Progenitor cell of endocrine pancreas (in vitro differentiated cells): Measurements from ENCODE around the gene EEFSEC. TPM values are rescaled to one million over a fixed set of nuclear protein-coding genes. Genes with fewer than 3 reads are reported as not detected.

Source experiments
- DNase-seq: peaks from one replicate; pipeline ENCODE4 v3.0.0; 2021; ENCODE audit warnings: low spot score; ENCODE audit not compliant: unreplicated experiment
- H3K27ac Mint-ChIP-seq: 2 replicates; pipeline ENCODE4 v1.8.0; 2021; ENCODE audit warnings: mild to moderate bottlenecking, moderate library complexity, mixed read lengths
- H3K27me3 Mint-ChIP-seq: 2 replicates; pipeline ENCODE4 v1.8.0; 2021; ENCODE audit warnings: mixed read lengths
- H3K36me3 Mint-ChIP-seq: 2 replicates; pipeline ENCODE4 v1.8.0; 2022; ENCODE audit warnings: mixed read lengths; ENCODE audit not compliant: insufficient read depth
- H3K4me1 Mint-ChIP-seq: 2 replicates; pipeline ENCODE4 v1.8.0; 2021; ENCODE audit warnings: low read depth, mixed read lengths
- H3K4me3 Mint-ChIP-seq: 2 replicates; pipeline ENCODE4 v1.8.0; 2021; ENCODE audit warnings: low read depth, mild to moderate bottlenecking, moderate library complexity, mixed read lengths
- H3K9me3 Mint-ChIP-seq: 2 replicates; pipeline ENCODE4 v1.8.0; 2021; ENCODE audit warnings: low read depth, mixed read lengths
- CTCF ChIP-seq: fragments of 200-600 bp; sonication (generic); IDR thresholded peaks from one replicate; pipeline ENCODE4 v1.5.0; 2021; ENCODE audit warnings: antibody characterized with exemption, mild to moderate bottlenecking; ENCODE audit not compliant: unreplicated experiment
- total RNA-seq: library from RNA; stranded (reverse); gene quantifications from 2 replicates; pipeline ENCODE4 v1.2.1, GENCODE V29; 2021

Gene EEFSEC
- total RNA-seq, 1 donor from 2014 or later, result 11.8 TPM

- Mint-ChIP-seq H3K4me3 (no peak overlapping the region), H3K9me3 (no peaks in the 10 kb centered on the region), H3K27ac (no peak overlapping the region), H3K4me1 (peaks cover 8% of the 10 kb centered on the region), H3K36me3 (no peaks in the 10 kb centered on the region), H3K27me3 (peaks cover 19% of the 10 kb centered on the region)
- DNase-seq, result no peak
- TF ChIP-seq CTCF, result no peak
Measured at GRCh38 chr3:128177865-128178264, 24.6 kb downstream of the EEFSEC start.

GRCh38 chr3:128178782-128179483 lies 25.7 kb downstream of the EEFSEC start:
- Mint-ChIP-seq H3K4me1 (peaks cover 7% of the 10 kb centered on the region), H3K9me3 (no peaks in the 10 kb centered on the region), H3K27ac (no peak overlapping the region), H3K27me3 (peaks cover 19% of the 10 kb centered on the region), H3K4me3 (no peak overlapping the region), H3K36me3 (no peaks in the 10 kb centered on the region)
- no peak for TF ChIP-seq CTCF
- DNase-seq, result no peak

GRCh38 chr3:128179484-128179819 lies 26.2 kb downstream of the EEFSEC start:
- Mint-ChIP-seq H3K36me3 (no peaks in the 10 kb centered on the region), H3K27ac (no peak overlapping the region)
- no peak for DNase-seq

GRCh38 chr3:128180436-128180835 lies 27.2 kb downstream of the EEFSEC start:
- no peak for DNase-seq
- no peak for TF ChIP-seq CTCF
- peaks cover 16% of the 10 kb centered on the region for H3K27me3 Mint-ChIP-seq
- H3K9me3 Mint-ChIP-seq, result peaks cover under 1% of the 10 kb centered on the region
- no peak overlapping the region for H3K27ac Mint-ChIP-seq
- H3K4me1 Mint-ChIP-seq, result peaks cover 7% of the 10 kb centered on the region
- no peaks in the 10 kb centered on the region for H3K36me3 Mint-ChIP-seq
- H3K4me3 Mint-ChIP-seq, result no peak overlapping the region

More at GRCh38 chr3:128179484-128179819, 26.2 kb downstream of the EEFSEC start:
- Mint-ChIP-seq H3K27me3 (peaks cover 19% of the 10 kb centered on the region), H3K4me3 (no peak overlapping the region), H3K4me1 (peaks cover 7% of the 10 kb centered on the region), H3K9me3 (no peaks in the 10 kb centered on the region)
- no peak for TF ChIP-seq CTCF

- no peak for TF ChIP-seq CTCF
- H3K36me3 Mint-ChIP-seq, result no peaks in the 10 kb centered on the region
- H3K27me3 Mint-ChIP-seq, result peaks cover 16% of the 10 kb centered on the region
- no peak for DNase-seq
- peaks cover 7% of the 10 kb centered on the region for H3K4me1 Mint-ChIP-seq
- H3K4me3 Mint-ChIP-seq, result no peak overlapping the region
- H3K27ac Mint-ChIP-seq, result no peak overlapping the region
- peaks cover 3% of the 10 kb centered on the region for H3K9me3 Mint-ChIP-seq
Measured at GRCh38 chr3:128180913-128181312, 27.6 kb downstream of the EEFSEC start.
